Measurements from ENCODE around the gene ERP44.
"Not testable (repeated sequence)": the region's sequence is repeated elsewhere in the genome, so short reads cannot be mapped to it uniquely, and the experiment has no call there.

Gene ERP44

GRCh38 chr9:100098887-100099721 lies at the start of gene ERP44, which contains the start of gene INVS:
TSS of gene ERP44 (minus strand) at chr9:100099000. CDS start at chr9:100098840, 160 bp downstream.
TSS of gene INVS (plus strand) at chr9:100099243. CDS start at chr9:100104522, 5,279 bp downstream.
- peak; percentile 85 to 100 (median 99) for DNase-seq

- not testable (repeated sequence) for DNase-seq
Observed at GRCh38 chr9:100145976-100146375, 47.2 kb upstream of the ERP44 start.

GRCh38 chr9:100145167-100145934 lies 46.6 kb upstream of the ERP44 start:
- not testable (repeated sequence) for DNase-seq

DNA sequence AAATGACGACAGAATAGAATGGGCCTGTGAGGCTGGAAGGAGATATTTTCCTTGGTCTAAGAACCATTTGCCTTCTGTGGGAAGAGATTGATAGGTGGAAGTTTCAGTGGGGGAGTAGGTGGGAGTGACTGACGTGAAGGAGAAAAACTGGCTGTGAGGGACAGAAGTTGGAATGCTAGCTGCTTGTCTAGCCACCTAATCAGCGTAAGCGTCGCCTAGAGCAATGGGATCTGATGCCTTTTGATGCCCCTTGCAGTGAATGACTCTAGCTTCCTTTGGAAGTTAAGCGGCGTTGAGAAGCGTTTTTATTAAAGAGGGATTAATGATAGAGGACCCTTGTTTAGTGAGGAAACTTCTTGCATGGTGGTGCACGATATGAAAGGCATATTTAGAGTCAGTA lies 43.1 kb upstream of the ERP44 start:
- DNase-seq, result not testable (repeated sequence)

GRCh38 chr9:100140303-100140702 lies 41.5 kb upstream of the ERP44 start:
- not testable (repeated sequence) for DNase-seq

DNA sequence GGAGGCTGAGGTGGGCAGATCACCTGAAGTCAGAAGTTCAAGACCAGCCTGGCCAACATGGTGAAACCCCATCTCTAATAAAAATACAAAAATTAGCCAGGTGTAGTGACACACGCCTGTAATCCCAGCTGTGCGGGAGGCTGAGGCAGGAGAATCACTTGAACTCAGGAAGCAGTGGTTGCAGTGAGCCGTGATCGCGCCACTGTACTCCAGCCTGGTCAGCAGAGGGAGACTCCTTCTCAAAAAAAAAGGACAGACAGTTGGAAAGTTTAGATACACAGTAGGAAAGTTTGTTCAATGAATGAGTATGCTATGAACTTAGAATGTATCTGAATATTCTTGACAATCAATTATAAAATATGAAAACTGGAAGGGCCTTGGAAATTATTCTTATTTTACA lies 38.0 kb upstream of the ERP44 start:
- DNase-seq, result not testable (repeated sequence)

DNA sequence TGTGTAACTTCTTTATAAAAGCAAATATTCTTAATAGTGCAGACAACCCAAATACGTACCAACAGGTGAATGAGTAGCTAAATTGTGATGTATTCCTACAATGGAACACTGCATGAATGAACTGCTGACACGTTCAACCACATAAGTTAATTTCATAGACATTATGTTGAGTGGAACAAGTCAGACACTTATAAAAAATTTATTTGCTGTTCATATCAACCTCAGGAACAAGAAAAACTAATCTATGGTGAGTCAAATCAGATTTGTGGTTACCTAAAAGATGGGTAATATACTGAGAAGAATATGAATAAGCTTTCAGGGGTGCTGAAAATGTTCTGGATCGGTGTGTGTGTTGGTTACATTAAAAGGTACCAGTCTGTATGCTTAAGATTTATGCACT lies 35.9 kb upstream of the ERP44 start:
- DNase-seq, result no peak

DNA sequence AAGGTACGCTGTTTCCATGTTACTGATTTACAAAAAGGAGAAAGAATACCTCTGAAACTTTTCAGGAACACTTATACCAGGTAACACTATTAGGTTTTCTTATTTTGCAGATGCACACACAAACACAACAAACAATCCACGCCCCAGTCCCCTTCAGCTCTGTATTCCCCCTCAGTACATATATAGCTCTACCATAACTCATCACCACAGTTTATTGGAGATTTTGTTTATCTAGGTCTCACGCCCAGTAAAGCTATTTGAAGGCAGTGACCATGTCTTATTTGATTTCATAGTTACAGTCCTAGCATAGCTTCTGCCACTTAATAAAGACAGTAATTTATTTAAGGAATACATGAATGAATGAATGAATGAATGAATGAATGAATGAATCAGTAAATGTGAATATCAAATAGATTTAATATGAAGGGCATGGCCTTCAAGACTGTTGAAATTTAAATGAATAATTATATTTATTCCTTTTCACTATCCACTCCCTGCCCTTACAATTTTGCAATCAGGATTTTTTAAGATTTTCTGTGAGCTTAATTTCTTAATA lies 33.2 kb upstream of the ERP44 start:
- no peak for DNase-seq

GRCh38 chr9:100131216-100131615 lies 32.4 kb upstream of the ERP44 start:
- DNase-seq, result no peak

DNA sequence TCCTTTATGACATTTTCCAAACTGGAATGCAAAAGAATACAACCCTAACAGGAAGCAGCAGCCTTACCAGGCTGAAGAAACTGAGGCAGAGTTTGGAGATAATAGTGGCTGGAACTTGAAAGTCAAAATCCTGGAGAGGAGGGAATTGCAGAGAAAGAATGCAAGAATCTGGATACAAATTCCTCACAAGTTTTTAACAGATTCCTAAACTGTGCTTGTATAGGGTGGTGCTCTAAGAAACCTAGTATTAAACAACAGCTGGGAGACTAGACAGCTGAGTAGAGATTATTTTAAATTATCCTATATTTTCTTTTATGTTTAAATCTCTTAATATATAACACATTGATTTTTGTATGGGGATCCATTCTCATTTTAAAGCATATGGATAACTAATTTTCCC lies 31.0 kb upstream of the ERP44 start:
- no peak for DNase-seq

DNA sequence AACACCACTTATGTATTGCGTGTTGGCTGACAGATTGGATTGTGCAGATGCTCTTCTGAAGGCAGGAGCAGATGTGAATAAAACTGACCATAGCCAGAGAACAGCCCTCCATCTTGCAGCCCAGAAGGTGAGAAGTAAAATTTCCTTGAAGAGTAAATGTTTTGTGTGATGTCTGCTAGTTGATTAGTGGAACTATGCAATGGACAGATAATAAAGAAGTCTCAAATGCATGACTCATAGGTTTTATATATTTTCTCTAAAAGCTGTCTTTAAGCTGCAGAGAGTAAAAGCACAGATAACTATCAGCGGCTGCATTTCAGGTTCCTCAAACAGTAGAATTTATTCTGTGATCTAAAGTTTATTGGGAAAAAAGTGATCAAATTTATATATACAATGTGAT lies 27.6 kb upstream of the ERP44 start:
- no peak for DNase-seq

DNA sequence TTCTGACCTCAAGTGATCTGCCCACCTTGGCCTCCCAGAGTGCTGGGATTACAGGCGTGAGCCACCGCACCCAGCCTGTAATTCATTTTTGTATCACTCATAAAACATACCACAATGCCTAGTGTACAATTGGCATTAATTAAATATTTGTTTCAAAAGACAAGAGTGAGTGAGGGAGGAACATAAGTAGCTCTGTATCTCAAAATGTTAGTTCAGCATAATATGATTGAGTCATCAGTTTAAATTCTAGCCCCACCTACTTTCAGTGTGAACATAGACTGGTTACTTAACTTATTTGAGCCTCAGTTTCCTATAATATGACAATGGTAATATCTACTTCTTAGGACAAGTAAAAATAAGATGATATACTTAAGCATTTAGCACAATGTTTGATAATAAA lies 27.1 kb upstream of the ERP44 start:
- DNase-seq, result no peak

- no peak for DNase-seq
Observed at GRCh38 chr9:100125236-100125635, 26.4 kb upstream of the ERP44 start.

DNA sequence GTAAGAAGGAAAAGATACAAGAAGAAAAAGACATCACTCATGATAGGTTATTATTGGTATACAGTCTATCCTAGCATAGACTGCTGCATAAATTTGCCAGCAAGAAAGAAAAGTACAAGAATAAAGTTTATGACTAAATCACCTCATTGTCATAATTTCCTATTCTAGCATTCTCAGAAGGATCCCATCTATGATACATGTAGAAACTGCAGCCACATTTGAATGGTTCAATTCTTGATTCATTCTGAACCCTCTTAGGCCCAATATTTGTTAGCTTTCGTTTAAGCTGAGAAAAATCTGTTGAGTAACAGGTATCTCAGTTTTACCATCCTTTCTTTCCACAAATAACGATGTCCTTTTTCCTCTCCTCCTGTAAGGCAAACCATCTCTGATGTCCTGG lies 21.5 kb upstream of the ERP44 start:
- DNase-seq, result no peak

- no peak for DNase-seq
Observed at GRCh38 chr9:100117316-100117715, 18.5 kb upstream of the ERP44 start.

- no peak for DNase-seq
Observed at GRCh38 chr9:100112677-100113336, 14.0 kb upstream of the ERP44 start.

GRCh38 chr9:100111235-100111634 lies 12.4 kb upstream of the ERP44 start:
- peak in 52 of 56 donors; percentile 2 to 87 (median 58) for DNase-seq

GRCh38 chr9:100108559-100108958 lies 9.8 kb upstream of the ERP44 start:
- DNase-seq, result peak in 1 of 56 donors; percentile 3

- DNase-seq, result no peak
Observed at GRCh38 chr9:100106616-100107015, 7.8 kb upstream of the ERP44 start.

- DNase-seq, result no peak
Observed at GRCh38 chr9:100105861-100106260, 7.1 kb upstream of the ERP44 start.

DNA sequence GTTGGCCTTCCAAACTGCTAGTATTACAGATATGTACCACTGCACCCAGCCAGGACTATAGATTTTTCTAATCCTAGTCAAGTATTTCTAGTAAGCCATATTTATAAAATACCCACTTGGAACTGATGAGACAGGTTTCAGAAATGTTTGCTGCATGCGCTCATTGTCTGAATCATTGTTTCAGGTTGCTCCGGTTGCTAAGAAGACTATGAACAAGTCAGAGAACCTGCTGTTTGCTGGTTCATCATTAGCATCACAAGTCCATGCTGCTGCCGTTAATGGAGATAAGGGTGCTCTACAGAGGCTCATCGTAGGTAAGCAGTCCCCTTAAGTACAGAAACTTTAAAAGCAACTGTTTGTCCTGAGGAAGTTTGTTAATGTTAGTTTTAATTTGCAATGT lies 5.5 kb upstream of the ERP44 start:
- no peak for DNase-seq

DNA sequence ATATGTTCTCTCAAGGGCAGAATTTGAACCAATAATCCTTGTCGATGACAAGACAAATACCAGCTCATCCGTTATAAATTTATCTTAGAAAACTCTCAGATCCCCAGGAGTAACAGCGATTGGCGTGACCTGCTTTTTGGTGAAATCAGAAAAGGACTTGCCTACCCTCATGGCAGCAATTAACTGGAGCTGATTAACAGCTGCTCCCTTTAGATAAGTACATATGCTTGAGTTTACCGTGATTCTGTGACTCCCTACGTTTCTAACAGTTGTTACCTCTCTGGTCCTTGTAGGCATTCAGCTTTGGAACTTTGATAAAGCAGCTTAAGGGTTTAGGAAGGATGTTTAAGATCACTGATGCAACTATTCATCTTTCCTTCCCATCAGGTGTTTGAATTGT lies 2.8 kb upstream of the ERP44 start:
- no peak for DNase-seq
